HS-27A (cell line): Measurements from ENCODE around the gene FUT7.
"Not testable (repeated sequence)": the region's sequence is repeated elsewhere in the genome, so short reads cannot be mapped to it uniquely, and the experiment has no call there.

Source experiments
- DNase-seq: peaks from one replicate; pipeline ENCODE4 v3.0.0-alpha.2; 2012; ENCODE audit warnings: low read depth, missing footprints

FUT7 gene

DNA sequence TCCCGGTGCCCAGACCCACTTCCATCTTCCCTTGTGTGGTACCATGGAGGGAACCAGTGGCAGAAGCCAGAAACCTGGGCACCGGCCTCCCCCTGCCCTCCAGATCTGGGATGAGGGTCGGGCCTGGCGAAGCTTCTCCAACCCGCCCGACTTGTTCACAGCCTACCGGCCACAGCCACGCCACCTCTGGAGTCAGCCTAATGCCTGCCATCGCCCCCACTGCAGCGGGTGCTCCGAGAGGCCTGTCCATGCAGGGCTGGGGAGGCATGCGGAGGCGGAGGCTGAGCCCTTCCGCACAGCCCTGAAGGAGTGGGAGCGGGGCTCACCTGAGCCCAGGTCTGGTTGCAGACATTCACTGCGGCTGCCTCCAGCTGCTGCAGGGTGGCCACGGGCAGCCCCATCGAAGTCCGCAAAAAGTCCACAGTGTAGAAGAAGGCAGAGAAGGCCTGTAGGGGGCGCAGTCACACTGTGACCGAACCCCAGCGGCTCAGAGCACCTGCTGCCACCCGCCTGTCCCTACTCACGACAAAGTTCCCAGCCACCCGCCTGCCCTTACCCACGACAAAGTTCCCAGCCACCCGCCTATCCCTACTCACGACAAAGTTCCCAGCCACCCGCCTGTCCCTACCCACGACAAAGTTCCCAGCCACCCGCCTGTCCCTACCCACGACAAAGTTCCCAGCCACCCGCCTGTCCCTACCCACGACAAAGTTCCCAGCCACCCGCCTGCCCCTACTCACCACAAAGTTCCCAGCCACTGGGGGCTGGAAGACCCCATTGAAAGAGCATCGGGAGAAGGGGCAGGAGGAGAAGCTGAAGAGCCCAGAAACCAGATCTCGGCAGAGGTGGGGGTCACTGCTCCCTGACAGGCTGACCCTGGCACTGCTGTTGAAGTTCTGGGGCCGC is 17.9 kb upstream of the FUT7 start:
- DNase-seq = no peak

GRCh38 chr9:137048655-137049543 is 17.0 kb upstream of the FUT7 start:
- DNase-seq = no peak

DNA sequence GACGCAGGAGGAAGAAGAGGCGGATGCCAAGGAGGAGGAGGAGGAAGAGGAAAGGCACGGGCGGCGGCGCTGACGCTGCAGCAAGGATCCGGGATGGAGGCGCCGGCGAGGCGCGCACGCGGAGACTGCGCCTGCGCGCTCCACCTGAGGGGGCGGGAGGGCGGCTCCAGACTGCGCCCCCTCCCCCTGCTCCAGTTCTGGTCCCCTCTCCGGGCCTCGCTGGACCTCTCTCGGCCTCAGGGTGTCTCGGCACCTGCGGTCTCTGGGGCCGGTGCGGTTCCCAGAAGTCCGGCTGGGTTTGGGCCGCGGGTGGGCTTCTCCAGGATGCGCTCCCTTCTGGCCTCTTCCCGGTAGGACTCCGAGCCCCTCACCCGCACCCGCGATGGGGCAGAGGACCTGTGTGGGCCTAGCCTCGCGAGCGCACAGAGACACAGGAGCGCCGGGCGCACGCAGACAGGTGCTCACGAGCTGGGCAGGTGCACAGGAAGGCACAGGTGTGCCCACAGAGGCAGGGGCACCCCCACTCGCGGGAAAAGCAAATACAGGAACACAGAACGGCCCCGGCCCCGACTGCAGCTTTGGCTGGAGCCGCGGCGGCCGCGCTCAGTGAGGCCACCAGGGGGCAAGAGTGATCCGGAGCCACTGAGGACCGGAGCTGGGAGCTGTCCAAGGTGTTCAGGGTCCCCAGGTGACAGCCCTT is 14.3 kb upstream of the FUT7 start, which contains the start of gene NPDC1:
Gene NPDC1, minus strand, starts transcription at position 90 of the 700 bp plus-strand sequence. CDS start 188 bp downstream, outside the sequence.
- DNase-seq = no peak

DNA sequence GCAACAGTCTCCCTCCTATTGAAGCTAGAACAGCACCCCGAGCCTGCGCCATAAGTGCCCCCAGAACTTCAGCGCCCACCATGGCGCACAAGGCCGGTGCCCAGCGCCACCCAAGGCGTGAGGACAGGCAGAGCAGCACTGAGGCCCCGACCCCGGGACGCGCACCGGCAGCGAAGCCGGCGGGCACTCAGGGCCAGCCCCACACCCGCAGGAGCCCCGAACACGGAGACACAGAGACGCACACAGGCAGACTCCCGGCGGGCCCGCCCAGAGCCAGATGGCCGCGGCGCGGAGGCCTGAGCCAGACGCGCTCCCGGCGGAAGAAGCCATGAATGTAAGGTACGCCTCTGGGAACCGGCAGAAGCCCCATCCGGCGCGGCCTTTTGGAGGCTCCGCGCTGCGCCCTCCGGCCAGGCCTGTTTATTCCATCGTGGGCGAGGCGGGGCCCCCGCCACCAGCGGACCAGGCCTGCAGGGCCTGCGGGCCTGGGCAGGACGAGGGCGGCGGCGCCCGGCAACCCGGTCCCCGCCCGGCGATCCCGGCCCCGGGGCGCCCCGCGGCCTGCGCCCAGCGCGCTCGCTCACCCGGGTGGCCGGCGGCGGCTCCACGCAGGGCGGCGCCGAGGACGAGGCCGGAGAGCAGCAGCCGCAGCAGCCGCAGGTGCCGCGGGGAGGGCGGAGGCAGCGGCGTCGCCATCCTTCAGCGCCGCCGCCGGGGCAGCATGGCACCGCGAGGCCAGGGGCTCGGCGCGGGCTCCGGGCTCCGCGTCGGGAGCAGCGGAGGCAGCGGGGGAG is 13.6 kb upstream of the FUT7 start:
- DNase-seq = no peak

GRCh38 chr9:137044502-137045177 is 12.8 kb upstream of the FUT7 start:
- no peak for DNase-seq

GRCh38 chr9:137044037-137044436 is 12.1 kb upstream of the FUT7 start:
- DNase-seq = no peak

GRCh38 chr9:137042751-137043727 is 11.2 kb upstream of the FUT7 start:
- DNase-seq = no peak

- DNase-seq = no peak
Measured at GRCh38 chr9:137041124-137041523, 9.2 kb upstream of the FUT7 start.

GRCh38 chr9:137040568-137040967 is 8.7 kb upstream of the FUT7 start:
- no peak for DNase-seq

DNA sequence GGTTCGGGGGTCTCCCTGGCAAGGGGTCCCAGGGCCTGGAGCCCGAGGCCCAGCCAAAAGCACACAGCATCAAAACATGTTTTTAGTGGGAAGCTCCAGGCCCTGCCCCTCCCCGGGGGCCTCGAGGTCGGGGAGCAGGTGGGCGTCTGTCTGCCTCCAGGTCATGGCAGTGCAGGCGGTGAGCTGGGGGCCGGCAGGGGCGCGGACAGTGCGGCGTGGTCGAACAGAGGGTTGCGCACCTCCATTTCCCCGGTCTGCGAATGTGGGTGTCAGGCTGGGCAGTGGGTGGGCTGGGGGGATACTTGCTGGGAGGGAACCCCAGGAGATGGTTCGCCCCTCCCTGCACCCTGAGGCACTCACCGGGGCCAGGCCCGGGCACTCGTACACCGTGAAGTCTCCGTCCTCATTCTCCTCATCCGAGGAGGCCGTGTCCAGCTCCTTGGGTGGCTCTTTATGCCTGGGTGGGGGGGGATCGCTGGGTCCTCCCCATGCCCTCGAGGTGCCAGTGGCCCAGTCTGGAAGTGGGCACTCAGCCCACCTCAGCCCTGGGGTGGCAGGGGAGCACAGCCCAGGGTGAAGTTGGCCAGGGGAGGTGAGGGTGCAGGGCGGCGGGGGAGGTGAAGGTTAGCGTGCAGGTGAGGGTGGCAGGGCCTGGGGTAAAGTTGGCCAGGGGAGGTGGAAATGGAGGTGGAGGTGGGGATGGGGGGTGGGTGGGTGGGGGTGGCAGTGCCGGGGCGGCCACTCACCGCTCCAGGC is 7.9 kb upstream of the FUT7 start:
- no peak for DNase-seq

DNA sequence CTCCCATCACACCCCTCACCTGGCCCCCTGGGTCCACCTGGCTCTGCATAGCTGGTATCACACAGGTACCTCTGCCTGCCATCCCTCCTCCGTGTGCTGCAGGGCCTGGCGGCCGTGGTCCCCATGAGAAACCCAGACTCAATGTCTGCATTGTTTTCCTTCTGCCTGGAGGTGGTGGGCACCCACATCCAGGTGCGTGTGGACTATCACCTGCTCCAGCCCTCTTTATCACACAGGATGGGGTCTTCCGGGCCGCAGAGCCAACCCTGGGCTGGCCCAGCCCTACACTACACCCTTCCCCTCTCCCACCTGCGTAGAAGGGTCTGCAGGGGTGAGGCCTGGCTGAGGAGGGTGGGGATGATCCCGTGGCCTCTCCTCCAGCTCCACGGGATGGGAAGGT is 7.0 kb upstream of the FUT7 start:
- no peak for DNase-seq

- DNase-seq = no peak
Measured at GRCh38 chr9:137037483-137037882, 5.6 kb upstream of the FUT7 start.

DNA sequence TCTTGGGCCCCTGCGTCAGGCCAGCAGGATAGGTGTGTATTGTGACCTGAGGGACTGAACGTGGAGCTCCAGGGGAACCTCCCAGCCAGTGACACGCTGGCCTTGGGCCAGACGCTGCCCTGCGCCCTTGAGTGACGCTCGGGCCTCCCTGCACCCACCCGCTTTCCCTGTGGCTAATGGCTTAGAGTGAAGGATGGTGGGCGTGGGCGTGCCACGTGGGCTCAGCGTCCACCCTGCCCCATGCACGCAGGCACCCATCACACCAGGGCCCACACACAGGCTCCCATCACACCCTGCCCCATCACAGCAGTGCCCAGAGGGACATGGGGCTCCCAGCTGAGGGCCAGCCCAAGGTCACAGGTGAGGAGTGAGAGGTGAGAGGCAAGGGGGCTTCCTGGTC is 5.1 kb upstream of the FUT7 start:
- DNase-seq = no peak

DNA sequence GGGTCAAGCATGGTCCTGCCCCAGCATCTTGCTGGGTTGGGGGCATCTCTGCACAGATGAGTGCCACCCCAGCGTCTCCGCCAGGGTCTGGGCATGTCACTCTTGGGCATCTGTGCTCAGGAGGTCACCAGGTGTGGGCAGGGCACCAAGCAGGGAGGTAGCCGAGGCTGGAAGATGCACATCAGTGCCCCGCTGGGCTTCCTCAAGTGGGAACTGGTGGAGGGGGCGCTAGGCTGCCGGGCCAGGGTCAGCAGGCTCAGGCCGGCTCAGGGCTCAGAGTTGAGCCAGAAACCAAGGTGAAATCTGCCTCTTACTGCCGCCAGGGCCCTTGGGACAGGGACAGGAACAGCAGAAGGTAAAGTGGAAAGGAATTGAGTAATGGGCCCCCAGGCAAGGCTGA is 4.0 kb upstream of the FUT7 start:
- no peak for DNase-seq

DNA sequence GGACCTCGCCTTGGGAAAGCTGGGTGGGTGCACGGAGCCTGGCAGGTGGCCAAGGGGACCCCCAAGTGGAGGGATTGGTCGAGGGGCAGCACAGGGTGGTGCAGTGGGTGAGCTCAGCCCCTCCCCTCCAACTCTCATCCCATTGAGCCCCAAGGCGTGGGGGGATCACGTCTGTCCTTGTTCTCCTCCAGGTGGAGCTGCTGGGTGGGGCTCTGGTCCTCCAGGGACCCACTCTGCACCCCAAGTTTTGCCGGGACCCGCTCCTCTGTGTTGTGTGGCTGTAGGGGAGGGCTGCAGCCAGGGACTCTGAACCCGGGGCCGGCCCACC is 3.6 kb upstream of the FUT7 start:
- DNase-seq = no peak

- DNase-seq = no peak
Measured at GRCh38 chr9:137034709-137035506, 3.0 kb upstream of the FUT7 start.

DNA sequence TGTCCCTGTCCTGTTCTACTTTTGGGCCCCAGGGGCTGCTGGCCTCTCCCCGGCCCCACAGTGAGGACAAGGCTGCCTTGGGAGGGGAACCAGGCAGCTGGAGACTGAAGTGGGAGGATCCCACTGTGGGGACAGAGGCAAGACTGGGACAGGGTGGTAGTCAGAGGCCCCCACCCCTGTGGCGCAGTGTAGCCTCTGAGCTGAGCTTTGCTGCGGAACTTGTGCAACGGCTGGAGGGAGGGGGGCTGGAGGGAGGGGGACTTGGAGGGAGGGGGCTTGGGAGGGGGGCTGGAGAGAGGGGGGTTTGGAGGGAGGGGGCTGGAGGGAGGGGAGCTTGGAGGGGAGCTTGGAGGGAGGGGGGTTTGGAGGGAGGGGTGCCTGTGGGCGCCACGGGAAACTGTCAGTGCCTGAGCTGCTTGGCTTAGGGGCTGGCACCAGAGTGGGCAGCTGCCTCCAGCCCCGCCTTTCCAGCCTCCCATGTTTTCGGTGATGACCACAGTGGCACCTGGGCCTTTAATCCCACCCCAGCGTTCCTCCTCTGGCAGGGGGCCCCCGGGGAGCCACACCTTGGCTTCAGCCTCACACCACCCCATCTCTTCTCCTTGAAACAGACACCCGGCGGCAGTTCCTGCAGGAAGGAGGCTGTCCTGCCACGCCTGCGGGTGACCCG is 2.3 kb upstream of the FUT7 start:
- DNase-seq = no peak

DNA sequence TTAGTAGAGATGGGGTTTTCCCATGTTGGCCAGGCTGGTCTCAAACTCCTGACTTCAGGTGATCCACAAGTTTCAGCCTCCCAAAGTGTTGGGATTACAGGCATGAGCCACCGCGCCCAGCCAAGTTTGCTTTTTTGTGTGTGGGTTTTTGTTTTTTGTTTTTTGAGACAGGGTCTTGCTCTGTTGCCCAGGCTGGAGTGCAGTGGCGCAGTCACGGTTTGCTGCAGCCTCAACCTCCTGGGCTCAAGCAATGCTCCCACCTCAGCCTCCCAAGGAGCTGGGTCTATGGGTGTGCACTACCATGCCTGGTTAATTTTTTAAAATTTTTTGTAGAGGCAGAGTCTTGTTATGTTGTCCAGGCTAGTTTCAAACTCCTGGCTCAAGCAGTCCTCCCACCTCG is 1.6 kb upstream of the FUT7 start:
- not testable (repeated sequence) for DNase-seq
